IPS-11a (cell line): Measurements from ENCODE around the gene POM121.
A peak's percentile ranks its signal among the peaks of the same experiment; 100 is the strongest.
"Not testable (repeated sequence)": the region's sequence is repeated elsewhere in the genome, so short reads cannot be mapped to it uniquely, and the experiment has no call there.

Experiments used
- H3K4me3 ChIP-seq: one replicate; pipeline ENCODE4 v1.5.1; 2013; ENCODE audit warnings: low read depth, low read length, control low read depth

Gene POM121

DNA sequence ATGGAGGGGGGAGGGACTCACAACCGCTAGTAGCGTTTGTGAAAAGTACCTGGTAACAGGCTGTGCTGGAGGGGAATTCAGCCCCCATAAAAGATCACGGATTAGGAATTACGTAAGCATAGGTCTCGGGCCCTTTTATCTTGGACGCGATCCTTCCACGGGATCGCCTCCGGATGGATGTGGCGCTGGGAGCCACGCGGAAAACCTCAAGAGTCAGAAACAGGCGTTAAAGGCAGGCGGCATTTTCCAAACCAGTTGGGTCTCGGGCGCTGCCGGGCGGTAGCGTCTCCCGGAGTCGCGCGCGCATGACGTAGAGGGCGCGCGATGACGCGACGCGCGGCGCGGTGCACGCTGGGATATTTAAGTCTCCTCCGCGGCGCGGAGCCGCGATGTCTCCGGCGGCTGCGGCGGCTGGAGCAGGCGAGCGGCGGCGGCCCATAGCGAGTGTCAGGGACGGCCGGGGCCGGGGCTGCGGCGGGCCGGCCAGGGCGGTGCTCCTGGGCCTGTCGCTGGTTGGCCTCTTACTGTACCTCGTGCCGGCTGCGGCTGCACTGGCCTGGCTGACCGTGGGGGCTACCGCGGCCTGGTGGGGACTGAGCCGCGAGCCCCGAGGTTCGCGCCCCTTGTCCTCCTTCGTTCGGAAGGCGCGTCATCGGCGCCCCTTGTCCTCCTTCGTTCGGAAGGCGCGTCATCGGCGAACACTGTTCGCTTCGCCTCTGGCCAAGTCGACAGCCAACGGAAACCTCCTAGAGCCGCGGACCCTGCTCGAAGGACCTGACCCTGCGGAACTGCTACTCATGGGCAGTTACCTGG, at the start of gene POM121:
POM121 (plus strand) TSS at position 363 of the 813 bp plus-strand sequence; CDS start at position 390, 27 bp downstream.
- peak within 1 kb of the TSS; percentile 95 for H3K4me3 ChIP-seq

DNA sequence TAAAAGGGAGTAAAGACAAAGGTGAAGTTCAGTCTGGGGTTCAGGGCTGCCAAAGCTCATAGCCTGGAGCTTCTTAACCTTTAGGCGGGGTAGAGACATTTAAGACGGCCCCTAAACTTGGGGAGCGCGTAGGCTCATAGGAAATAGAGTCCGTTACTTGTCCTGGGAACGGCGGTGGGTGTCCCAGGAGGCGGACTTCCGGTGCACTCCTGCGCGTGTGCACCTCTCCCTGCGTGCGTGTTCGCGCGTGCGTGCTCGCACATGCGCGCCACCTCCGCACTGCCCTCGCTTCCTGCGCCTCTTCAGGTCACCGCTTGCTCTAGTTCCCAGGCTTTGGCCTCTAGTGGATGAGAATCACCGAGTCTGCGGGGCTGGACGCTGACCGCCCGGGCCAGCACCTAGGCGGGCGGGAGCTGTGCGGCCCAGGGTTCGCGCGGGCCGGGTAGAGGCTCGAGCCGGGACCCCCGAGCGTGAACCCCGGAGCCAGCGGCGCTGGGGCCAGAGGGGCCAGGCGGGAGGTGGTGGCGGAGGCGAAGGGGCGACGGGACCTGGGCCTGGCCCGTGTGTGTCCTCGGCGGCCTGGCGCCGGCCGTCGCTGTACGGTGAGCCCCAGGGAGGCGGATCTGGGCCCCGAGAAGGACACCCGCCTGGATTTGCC, 45.7 kb upstream of the POM121 start:
- peak overlapping the region; percentile 81 for H3K4me3 ChIP-seq

DNA sequence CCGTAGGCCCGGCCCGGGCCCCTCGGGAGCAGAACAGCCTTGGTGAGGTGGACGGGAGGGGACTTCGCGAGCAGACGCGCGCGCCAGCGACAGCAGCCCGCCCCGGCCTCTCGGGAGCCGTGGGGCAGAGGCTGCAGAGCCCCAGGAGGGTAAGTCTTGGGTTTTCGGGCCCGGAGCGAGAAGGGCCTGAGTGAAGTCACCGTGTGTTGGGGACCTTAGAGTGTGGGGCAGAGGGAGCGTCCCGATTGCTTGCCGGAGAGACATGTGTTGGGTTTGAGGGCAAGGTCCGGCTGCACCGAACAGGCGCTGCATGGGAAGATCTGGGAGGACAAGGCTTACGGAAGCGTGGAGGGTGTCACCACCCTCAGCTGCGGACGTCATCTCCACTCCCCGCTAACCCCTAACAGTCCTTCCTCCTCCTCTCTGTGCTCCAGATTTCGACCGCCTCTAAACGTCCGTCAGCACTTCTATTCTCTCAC, 45.1 kb upstream of the POM121 start:
- peak overlapping the region; percentile 81 for H3K4me3 ChIP-seq

DNA sequence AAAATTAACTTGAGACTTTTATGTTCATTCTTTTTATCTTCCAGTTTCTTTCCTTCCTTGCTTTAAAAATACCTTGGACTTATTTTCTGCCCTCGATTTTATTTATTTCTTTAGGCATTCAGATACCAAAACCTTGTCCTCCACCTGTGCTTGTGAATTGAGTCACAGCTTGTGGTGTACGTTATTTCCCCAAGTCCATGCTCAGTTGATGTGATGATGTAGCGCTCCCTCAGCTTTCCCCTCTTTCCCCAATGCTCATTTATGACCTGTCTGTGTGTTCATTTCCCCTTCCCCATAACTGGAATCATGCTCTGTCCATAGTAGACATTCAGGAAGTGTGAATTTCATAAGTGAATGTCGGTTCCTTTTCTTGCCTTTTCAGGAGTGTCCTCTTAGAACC, 33.1 kb upstream of the POM121 start:
- H3K4me3 ChIP-seq: not testable (repeated sequence)

DNA sequence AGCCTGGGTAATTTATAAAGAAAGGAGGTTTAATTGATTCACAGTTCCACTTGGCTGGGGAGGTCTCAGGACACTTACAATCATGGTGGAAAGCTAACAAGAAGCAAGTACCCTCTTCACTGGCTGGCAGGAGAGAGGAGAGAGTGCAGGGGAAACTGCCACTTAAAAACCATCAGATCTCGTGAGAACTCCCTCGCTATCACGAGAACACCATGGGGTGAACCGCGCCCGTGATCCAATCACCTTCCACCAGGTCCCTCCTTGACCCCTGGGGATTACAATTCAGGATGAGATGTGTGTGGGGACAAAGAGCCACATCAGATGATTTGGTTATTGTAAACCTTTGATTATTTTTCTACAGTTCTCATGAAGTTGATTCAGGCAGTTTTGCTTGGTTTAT, 20.2 kb upstream of the POM121 start:
- not testable (repeated sequence) for H3K4me3 ChIP-seq

DNA sequence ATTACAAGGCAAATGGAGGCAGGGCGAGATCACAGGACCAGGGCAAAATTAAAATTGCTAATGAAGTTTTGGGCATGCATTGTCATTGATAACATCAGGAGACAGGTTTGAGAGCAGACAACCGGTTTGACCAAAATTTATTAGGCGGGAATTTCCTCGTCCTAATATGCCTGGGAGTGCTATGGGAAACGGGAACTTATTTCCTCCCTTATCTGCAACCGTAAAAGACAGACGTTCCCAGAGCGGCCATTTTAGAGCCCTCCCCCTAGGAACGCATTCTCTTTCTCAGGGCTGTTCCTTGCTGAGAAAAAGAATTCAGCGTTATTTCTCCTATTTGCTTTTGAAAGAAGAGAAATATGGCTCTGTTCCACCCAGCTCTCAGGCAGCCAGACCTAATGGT, 16.5 kb upstream of the POM121 start:
- H3K4me3 ChIP-seq: not testable (repeated sequence)

DNA sequence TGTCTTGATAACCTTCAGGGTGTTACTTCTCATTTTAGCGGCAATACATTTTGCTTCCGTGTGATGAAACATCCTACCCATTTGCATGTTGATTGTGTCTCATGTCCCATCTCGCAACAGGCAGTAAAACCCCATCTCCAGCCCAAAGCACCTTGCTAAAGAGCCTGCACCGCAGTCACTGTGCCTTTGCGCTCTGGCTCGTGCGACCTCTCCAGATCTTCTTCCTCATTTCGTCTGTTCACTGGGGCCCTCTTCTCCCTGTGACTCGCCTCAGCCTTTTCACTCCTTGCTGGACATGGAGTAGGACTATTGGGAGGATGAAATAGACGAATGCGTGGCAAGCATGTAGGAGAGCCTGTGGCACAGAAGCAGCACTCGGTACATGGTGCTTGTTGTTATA, 13.5 kb upstream of the POM121 start:
- H3K4me3 ChIP-seq: not testable (repeated sequence)

DNA sequence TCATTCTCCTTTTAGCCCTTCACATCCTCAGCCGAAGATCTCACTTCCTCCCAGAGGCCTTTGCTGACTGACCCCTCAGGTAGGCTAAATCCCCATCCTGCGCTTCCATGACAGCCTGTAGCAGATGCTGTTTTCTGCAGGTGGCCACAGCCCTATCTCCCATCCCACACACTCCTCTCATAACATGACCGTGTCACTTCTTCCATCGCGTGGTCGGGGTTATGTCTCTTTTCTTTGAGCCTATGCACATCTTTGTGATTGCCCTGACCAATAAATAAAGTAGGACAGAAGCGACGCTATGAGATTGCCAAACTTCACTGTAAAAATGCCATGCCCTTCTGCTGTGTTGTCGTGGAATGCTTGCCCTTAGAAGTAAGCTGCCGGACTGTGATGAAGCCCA, 11.1 kb upstream of the POM121 start:
- not testable (repeated sequence) for H3K4me3 ChIP-seq

DNA sequence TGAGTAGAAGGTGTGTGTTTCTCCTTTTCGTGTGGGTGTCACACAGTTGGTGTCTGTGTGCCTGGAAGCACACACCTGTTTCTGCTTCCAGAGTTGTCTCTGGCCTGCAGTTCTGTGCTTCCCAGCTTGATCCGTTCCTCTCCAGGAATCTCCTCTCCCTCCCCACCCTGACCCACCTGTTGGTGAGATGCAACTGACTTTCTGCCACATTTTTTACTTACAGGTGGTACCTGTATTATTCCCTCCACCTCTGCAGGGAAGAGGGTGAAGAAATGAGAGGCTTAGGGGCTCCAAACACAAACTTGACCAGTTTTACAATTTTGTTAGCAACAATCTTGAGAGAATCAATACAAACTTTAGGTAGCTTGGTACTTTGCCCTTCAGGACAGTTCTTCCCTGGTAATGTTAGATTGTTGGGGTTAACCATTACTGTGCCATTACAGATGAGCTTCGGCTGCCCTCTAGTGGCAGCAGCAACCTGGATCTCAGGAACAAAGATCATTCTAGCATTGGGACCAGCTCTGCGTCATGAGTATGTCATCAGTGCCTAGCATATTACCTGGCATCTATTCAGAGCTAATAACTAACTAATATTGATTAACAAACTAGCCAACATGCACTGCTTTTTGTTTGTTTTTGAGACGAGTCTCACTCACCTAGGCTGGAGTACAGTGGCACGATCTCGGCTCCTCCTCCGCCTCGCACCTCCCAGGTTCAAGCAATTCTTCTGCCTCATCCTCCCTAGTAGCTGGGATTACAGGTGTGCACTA, 10.0 kb upstream of the POM121 start:
- H3K4me3 ChIP-seq: not testable (repeated sequence)

DNA sequence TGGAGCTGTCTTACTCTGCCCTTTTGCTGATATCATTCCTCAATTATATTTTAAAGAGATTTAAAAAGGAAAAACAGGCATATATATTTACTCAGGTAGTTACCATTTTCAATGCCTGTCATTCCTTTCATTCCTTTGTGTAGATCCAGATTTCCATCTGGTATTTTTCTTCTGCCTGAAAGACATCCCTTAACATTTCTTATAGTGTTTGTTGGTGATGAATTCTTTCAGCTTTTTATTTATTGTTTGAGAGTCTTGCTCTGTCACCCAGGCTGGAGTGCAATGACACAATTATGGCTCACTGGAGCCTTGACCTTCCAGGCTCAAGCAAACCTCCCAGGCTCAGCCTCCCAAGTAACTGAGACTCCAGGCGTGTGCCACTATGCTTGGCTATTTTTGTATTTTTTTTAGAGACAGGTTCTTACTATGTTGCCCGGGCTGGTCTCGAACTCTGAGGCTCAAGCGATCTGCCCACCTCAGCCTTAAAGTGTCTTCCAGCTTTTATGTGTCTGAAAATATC, 5.6 kb upstream of the POM121 start:
- no peak overlapping the region for H3K4me3 ChIP-seq

DNA sequence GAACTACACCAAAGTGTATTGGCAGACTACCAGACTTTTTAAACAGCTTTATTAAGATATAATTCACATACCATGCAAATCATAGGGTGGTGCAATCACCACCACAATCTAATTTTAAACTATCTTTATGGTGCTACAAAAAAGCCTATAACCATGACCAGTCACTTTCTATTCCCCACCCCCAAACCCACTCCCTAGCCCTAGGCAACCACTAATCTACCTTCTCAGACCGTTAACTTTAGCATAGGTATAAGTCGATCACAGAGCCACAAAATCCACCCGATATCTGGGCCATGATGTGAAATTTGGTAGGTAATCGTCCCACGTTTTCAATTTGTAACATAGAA, 536 bp upstream of the POM121 start:
- peak overlapping the region; percentile 95 for H3K4me3 ChIP-seq

DNA sequence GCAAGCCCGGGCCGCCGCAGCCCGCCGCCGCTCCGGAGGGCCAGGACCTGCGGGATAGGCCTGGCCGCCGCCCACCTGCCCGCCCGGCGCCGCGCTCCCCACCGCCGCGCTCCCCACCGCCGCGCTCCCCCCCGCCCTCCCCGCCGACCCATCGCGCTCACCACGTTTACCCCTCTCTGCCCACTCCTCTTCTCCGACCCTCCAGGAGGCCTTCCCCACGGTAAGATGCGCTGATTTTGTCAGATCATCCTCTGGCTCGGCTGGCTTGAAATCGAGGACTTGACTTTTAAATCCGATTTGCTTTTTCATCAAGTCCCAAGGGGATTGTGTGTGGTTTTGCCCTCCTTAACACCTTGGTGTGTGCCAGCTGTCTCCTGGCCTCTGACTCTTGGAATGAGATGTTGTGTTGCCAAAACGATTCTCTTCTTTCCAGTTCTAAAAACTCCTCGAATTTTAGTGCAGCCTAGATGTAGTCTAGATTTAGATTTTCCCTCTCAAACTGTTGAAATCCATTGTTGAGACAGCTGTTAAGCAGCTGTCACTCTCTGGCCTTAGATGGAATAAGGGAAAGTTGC, 738 bp downstream of the POM121 start:
- peak overlapping the region; percentile 95 for H3K4me3 ChIP-seq

DNA sequence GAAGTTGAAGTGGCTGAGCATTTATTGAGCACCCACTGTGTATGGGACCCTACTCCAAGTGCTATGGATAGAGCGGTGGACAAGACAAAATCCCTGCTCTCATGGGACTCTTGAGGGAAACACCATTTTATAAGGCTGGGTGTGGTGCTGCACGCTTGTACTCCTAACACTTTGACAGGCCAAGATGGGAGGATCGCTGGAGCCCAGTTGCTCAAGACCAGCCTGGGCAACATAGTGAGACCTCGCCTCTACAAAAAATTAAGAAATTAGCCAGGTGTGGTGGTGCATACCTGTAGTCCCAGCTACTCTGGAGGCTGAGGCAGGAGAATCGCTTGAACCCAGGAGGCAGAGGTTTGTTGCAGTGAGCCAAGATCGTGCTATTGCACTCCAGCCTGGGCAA, 2.9 kb downstream of the POM121 start:
- H3K4me3 ChIP-seq: not testable (repeated sequence)

DNA sequence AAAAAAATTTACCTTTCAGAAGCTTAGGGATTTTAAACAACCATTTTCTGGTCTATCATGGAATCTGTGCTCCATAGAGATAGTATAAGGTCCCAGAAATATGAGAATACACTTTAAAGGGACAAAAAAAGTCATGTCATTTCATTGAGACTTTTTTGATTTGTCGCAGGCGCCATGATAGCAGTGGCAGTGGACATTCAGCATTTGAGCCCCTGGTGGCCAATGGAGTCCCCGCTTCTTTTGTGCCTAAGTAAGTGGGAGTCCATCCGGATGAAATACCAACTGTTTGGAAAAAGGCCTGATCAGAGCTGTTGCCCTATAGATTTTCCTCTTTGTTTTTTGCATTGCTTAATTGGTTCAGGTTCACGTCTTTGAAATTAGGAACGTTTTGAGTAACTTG, 3.3 kb downstream of the POM121 start:
- not testable (repeated sequence) for H3K4me3 ChIP-seq

DNA sequence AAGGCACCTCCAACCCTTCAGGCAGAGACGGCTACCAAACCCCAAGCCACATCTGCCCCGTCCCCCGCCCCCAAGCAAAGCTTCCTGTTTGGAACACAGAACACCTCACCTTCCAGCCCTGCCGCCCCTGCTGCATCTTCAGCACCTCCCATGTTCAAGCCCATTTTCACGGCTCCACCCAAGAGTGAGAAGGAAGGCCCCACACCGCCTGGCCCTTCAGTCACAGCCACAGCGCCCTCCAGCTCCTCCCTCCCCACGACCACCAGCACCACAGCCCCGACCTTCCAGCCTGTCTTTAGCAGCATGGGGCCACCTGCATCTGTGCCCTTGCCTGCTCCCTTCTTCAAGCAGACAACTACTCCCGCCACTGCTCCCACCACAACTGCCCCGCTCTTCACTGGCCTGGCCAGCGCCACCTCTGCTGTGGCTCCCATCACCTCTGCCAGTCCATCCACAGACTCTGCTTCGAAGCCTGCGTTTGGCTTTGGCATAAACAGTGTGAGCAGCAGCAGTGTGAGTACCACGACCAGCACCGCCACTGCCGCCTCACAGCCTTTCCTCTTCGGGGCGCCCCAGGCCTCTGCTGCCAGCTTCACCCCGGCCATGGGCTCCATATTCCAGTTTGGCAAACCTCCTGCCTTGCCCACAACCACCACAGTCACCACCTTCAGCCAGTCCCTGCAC, 17.3 kb downstream of the POM121 start:
- H3K4me3 ChIP-seq: not testable (repeated sequence)

DNA sequence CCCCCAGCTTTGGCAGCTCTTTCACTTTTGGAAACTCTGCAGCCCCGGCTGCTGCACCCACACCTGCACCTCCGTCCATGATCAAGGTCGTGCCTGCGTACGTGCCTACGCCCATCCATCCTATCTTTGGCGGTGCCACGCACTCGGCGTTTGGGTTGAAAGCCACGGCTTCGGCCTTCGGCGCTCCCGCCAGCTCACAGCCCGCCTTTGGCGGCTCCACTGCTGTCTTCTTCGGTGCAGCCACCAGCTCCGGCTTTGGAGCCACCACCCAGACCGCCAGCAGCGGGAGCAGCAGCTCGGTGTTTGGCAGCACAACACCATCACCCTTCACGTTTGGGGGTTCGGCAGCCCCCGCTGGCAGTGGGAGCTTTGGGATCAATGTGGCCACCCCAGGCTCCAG, 18.1 kb downstream of the POM121 start:
- H3K4me3 ChIP-seq: not testable (repeated sequence)

DNA sequence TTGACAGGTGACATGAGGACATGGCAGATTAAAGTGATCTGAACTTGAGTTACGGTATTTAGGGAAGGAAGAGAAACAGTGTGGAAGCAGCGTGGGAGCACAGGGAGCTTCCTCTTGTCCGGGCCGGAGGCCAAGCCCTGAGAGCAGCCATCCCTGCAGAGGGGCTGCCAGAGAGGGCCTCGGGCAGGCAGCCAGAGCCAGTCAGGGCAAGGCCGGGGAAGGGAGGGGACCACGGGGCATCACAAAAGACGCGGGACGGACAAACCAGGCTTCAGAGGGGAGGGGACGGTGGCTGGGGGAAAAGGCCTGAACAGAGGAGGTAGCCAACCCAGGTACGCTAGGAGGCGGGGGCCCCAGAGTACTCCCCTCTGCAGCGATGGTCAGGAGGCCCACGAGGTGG, 20.0 kb downstream of the POM121 start:
- not testable (repeated sequence) for H3K4me3 ChIP-seq

DNA sequence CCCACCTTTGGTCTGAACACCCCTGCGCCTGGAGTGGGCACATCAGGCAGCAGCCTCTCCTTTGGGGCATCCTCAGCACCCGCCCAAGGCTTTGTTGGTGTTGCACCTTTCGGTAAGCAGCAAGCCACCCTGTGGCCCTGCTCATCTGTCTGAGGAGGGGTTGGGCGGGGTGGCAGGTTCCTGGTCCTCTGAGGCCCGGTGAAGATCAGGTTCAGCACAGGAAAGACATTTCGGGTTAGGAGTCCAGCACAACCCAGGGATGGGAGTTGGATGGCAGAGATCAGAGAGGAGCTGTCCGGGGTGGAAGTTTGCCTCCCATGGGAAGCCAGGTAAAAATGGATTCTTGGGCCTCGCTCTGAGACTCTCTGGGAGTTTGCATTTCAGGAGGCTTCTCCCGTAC, 20.7 kb downstream of the POM121 start:
- H3K4me3 ChIP-seq: not testable (repeated sequence)

DNA sequence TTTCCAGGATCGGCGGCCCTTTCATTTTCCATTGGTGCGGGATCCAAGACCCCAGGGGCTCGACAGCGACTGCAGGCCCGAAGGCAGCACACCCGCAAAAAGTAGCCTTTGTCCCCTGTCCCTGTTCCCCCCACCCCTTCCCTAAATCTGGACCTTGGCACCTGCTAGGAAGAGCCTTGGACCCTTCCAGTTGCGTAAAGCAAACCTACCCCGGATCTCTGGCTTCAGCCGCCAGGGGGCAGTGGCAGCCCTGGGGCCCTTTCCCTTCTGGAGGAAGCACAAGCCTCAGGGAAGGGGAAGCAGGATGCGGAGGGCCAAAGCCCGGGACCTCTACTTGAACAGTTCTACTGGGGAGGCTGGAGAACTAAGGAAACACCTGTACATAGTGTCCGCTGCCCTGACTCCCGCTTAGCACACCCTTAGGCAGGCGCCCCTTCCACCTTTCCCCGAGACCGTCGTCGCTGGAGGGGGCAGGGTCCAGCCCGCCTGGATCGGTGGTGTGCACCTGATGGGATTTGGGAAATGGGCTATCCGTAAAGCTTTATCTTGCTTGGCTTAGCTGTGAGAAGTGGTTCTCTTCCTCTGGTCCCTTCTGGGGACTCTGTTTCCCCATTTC, 21.3 kb downstream of the POM121 start:
- H3K4me3 ChIP-seq: not testable (repeated sequence)

DNA sequence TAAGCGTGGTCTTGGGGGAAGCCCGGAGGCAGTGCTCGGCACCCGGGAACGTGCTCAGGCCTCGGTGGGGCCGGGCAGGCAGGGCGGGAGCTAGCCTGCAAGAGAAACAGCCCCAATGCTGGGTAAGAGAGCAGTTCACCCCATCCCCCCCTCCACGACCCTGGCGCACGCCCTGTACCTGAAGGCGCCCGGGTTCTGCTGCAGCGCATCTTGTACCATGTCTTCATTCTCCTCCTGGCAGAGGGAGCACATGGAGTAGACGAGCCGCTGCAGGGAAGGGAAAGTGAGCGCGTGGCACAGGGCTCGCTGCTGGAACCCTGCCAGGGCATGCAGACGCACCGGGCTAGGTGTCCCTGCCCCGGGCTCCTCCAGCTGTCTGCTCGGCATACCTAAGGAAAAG, 23.8 kb downstream of the POM121 start:
- not testable (repeated sequence) for H3K4me3 ChIP-seq
